Erythroblast (primary cell): Measurements from ENCODE around the gene AOPEP.

Experiments used
- GATA1 ChIP-seq: IDR thresholded peaks from 2 replicates; pipeline ENCODE4 v1.6.1; 2011; ENCODE audit warnings: low read depth, mild to moderate bottlenecking, control low read depth, low read length, moderate library complexity
- POLR2A ChIP-seq: IDR thresholded peaks from 2 replicates; pipeline ENCODE4 v1.6.1; 2011; ENCODE audit warnings: mild to moderate bottlenecking, low read length

- TF ChIP-seq POLR2A = no peak
- no peak for TF ChIP-seq GATA1
Observed at GRCh38 chr9:94788570-94789105, 62.1 kb downstream of the AOPEP start.
